NCI-H446 treated with DMSO at 0.1 percent for 48 hours (cell line): Measurements from ENCODE around the gene MYOM1.
"Not testable (repeated sequence)": the region's sequence is repeated elsewhere in the genome, so short reads cannot be mapped to it uniquely, and the experiment has no call there.

Experiments used
- DNase-seq: peaks from one replicate; lab custom pipeline; 2025; lab: John Stamatoyannopoulos, UW

The MYOM1 gene

GRCh38 chr18:3218819-3219218 is 949 bp downstream of the MYOM1 start:
- no peak for DNase-seq

- no peak for DNase-seq
Measured at GRCh38 chr18:3217948-3218647, 1.7 kb downstream of the MYOM1 start.

- no peak for DNase-seq
Measured at GRCh38 chr18:3216987-3217386, 2.8 kb downstream of the MYOM1 start.

GRCh38 chr18:3214855-3215637 is 4.7 kb downstream of the MYOM1 start:
- DNase-seq = no peak

GRCh38 chr18:3213300-3214059 is 6.3 kb downstream of the MYOM1 start:
- no peak for DNase-seq

GRCh38 chr18:3212657-3213056 is 7.1 kb downstream of the MYOM1 start:
- DNase-seq = no peak

- no peak for DNase-seq
Measured at GRCh38 chr18:3211236-3211992, 8.4 kb downstream of the MYOM1 start.

- DNase-seq = no peak
Measured at GRCh38 chr18:3209859-3210569, 9.8 kb downstream of the MYOM1 start.

- no peak for DNase-seq
Measured at GRCh38 chr18:3207565-3207964, 12.2 kb downstream of the MYOM1 start.

- no peak for DNase-seq
Measured at GRCh38 chr18:3205239-3205638, 14.5 kb downstream of the MYOM1 start.

GRCh38 chr18:3199942-3200645 is 19.7 kb downstream of the MYOM1 start:
- no peak for DNase-seq

- not testable (repeated sequence) for DNase-seq
Measured at GRCh38 chr18:3198260-3198860, 21.4 kb downstream of the MYOM1 start.

- no peak for DNase-seq
Measured at GRCh38 chr18:3194947-3195612, 24.7 kb downstream of the MYOM1 start.

GRCh38 chr18:3193331-3193730 is 26.4 kb downstream of the MYOM1 start:
- DNase-seq = no peak

GRCh38 chr18:3192752-3193151 is 27.0 kb downstream of the MYOM1 start:
- DNase-seq = no peak

GRCh38 chr18:3192286-3192685 is 27.5 kb downstream of the MYOM1 start:
- no peak for DNase-seq

- DNase-seq = no peak
Measured at GRCh38 chr18:3190610-3191009, 29.2 kb downstream of the MYOM1 start.

GRCh38 chr18:3189884-3190283 is 29.9 kb downstream of the MYOM1 start:
- no peak for DNase-seq
